Hepatocyte (in vitro differentiated cells): ENCODE results near the gene OLFM3. TPM values are rescaled to one million over a fixed set of nuclear protein-coding genes. Genes with fewer than 3 reads are reported as not detected.
A peak's percentile ranks its signal among the peaks of the same experiment; 100 is the strongest.

Source experiments
- DNase-seq: peaks from one replicate; pipeline ENCODE4 v3.0.0-alpha.2; 2016; ENCODE audit warnings: low spot score
- H2AFZ ChIP-seq: fragments of 200-600 bp; sonication (generic); 2 replicates; pipeline ENCODE4 v1.6.0; 2016; ENCODE audit warnings: antibody characterized with exemption, mild to moderate bottlenecking
- H3K27ac ChIP-seq: fragments of 200-600 bp; sonication (generic); 2 replicates; pipeline ENCODE4 v1.5.1; 2016; ENCODE audit warnings: mild to moderate bottlenecking
- H3K27me3 ChIP-seq: fragments of 200-600 bp; sonication (generic); 2 replicates; pipeline ENCODE4 v1.6.1; 2016
- H3K36me3 ChIP-seq: fragments of 200-600 bp; sonication (generic); replicated peaks from 2 replicates; pipeline ENCODE4 v1.5.1; 2016; ENCODE audit warnings: low read depth; ENCODE audit not compliant: insufficient read depth
- H3K4me1 ChIP-seq: fragments of 200-600 bp; sonication (generic); 2 replicates; pipeline ENCODE4 v1.5.1; 2016; ENCODE audit warnings: mild to moderate bottlenecking, moderate library complexity; ENCODE audit not compliant: insufficient read depth
- H3K4me2 ChIP-seq: fragments of 200-600 bp; sonication (generic); 2 replicates; pipeline ENCODE4 v1.6.0; 2016
- H3K4me3 ChIP-seq: fragments of 200-600 bp; sonication (generic); 2 replicates; pipeline ENCODE4 v1.5.1; 2016; ENCODE audit warnings: mild to moderate bottlenecking
- H3K79me2 ChIP-seq: fragments of 200-600 bp; sonication (generic); 2 replicates; pipeline ENCODE4 v1.6.0; 2017; ENCODE audit warnings: mild to moderate bottlenecking
- H3K9me2 ChIP-seq: fragments of 200-600 bp; sonication (generic); replicated peaks from 2 replicates; pipeline ENCODE4 v1.6.0; 2017; ENCODE audit warnings: mild to moderate bottlenecking; ENCODE audit not compliant: insufficient read depth
- H3K9me3 ChIP-seq: fragments of 200-600 bp; sonication (generic); 2 replicates; pipeline ENCODE4 v1.5.1; 2016; ENCODE audit warnings: low read depth, mild to moderate bottlenecking
- H4K20me1 ChIP-seq: fragments of 200-600 bp; sonication (generic); 2 replicates; pipeline ENCODE4 v1.6.0; 2016; ENCODE audit warnings: mild to moderate bottlenecking; ENCODE audit not compliant: insufficient read depth, poor library complexity, severe bottlenecking
- EZH2 ChIP-seq: fragments of 200-600 bp; sonication (generic); IDR thresholded peaks from 2 replicates; pipeline ENCODE4 v1.6.1; 2016; ENCODE audit warnings: antibody characterized with exemption, mild to moderate bottlenecking, borderline replicate concordance
- EZH2phosphoT487 ChIP-seq: fragments of 200-600 bp; sonication (generic); IDR thresholded peaks from one replicate; pipeline ENCODE4 v1.6.1; 2018; ENCODE audit warnings: antibody characterized with exemption, mild to moderate bottlenecking, low read depth, moderate library complexity; ENCODE audit not compliant: unreplicated experiment, severe bottlenecking
- WGBS: methylation state at CpG from one replicate; pipeline ENCODE4 v1.1.6; 2016; ENCODE audit warnings: low lambda C conversion rate; ENCODE audit errors: missing lambda C conversion rate; 5-methylcytosine and 5-hydroxymethylcytosine counted together
- polyA plus RNA-seq: library from polyadenylated mRNA; unstranded; fragments of >200 nt; fragmentation: Nextera tagmentation; extraction: Ambion mirVana; gene quantifications from 2 replicates; pipeline ENCODE4 v1.2.1, GENCODE V29; 2016
- total RNA-seq: library from RNA; depleted of rRNA; stranded (reverse); fragments of >200 nt; gene quantifications from 2 replicates; pipeline ENCODE4 v1.2.3, GENCODE V29; 2014
- TF ChIP-seq, protein P1 (sequence below): fragments of 200-600 bp; sonication (generic); IDR thresholded peaks from 2 replicates; pipeline ENCODE4 v1.5.1; 2016; ENCODE audit warnings: antibody characterized with exemption, mild to moderate bottlenecking; ENCODE audit not compliant: poor library complexity

OLFM3 gene
- 6.2 TPM in 2 replicates for total RNA-seq
- 1.5 and 2.7 TPM in 2 replicates for polyA plus RNA-seq

DNA sequence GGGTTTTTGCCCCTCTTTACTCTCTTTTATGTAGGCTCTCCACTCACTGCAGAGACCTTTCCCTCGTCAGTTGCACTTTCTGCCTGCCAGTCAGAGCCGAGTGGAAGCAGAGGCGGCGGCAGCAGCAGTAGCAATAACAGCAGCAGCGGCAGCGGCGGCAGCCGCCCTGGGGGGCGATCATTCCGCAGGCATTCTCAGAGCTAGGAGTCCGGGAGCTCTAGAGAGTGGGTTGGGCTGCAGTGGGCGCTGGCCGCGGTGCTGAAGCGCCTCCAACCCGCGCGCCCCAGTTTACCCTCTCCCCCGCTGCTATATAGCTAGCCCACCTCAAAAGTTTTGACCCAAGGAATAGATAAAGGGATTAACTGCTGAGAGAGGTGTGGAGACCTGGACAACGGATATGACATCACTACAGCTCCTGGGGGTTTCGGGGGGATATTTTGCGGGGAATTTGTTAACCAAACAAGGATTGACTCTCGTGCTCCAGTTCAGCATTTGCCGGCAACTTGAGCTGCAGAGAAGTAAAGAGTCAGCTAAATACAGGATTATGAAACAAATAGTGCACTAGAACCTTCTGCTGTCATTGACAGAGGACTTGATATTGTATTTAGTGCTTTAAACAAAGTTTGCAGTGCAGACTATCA, at the start of gene OLFM3:
Gene OLFM3 (minus strand): TSS at position 102 of the 641 bp plus-strand sequence.
- Histone ChIP-seq H3K36me3 (no peaks in the 10 kb centered on the region), H3K79me2 (no peaks in the 10 kb centered on the region), H3K9me3 (no peaks in the 10 kb centered on the region), H4K20me1 (no peaks in the 10 kb centered on the region), H3K27me3 (peaks cover 15% of the 10 kb centered on the region), H2AFZ (no peak within 1 kb of the TSS), H3K27ac (no peak within 1 kb of the TSS), H3K4me1 (no peaks in the 10 kb centered on the region), H3K4me3 (peak within 1 kb of the TSS; percentile 18), H3K9me2 (no peaks in the 10 kb centered on the region), H3K4me2 (peak within 1 kb of the TSS; percentile 77)
- TF ChIP-seq EZH2phosphoT487: no peak
- TF ChIP-seq, protein P1, sequence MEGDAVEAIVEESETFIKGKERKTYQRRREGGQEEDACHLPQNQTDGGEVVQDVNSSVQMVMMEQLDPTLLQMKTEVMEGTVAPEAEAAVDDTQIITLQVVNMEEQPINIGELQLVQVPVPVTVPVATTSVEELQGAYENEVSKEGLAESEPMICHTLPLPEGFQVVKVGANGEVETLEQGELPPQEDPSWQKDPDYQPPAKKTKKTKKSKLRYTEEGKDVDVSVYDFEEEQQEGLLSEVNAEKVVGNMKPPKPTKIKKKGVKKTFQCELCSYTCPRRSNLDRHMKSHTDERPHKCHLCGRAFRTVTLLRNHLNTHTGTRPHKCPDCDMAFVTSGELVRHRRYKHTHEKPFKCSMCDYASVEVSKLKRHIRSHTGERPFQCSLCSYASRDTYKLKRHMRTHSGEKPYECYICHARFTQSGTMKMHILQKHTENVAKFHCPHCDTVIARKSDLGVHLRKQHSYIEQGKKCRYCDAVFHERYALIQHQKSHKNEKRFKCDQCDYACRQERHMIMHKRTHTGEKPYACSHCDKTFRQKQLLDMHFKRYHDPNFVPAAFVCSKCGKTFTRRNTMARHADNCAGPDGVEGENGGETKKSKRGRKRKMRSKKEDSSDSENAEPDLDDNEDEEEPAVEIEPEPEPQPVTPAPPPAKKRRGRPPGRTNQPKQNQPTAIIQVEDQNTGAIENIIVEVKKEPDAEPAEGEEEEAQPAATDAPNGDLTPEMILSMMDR: no peak
- TF ChIP-seq EZH2: no peak
- 2% methylated on average over 24 of the region's 24 CpGs for WGBS
- DNase-seq: peak; percentile 82

DNA sequence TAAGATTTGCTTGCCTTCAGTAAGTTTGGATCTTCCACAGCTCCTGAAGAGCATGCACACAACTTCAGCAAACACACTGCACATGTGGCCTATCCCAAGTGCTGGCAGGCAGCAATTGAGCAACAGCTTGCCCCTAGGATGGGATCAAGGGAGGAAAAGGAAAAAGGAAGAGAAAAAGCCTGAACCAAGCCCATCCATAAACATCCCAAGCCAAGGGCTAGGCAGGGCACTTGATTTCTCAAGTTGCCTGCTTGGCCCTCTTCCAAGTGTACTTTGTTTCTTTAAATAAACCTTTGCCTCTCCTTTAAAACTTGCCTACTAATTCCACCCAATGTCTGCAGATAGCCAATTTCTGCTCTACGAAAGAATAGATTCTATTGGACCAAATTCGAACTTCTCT, 49.0 kb upstream of the OLFM3 start:
- Histone ChIP-seq H3K27ac (no peak overlapping the region), H3K9me3 (no peaks in the 10 kb centered on the region), H2AFZ (no peak overlapping the region), H3K9me2 (no peaks in the 10 kb centered on the region), H3K4me3 (no peak overlapping the region), H3K36me3 (no peaks in the 10 kb centered on the region), H3K27me3 (no peaks in the 10 kb centered on the region), H3K4me1 (no peaks in the 10 kb centered on the region), H3K79me2 (no peaks in the 10 kb centered on the region), H3K4me2 (no peak overlapping the region), H4K20me1 (no peaks in the 10 kb centered on the region)
- 84% methylated on average over 2 of the region's 2 CpGs for WGBS
- TF ChIP-seq, protein P1: no peak
- TF ChIP-seq EZH2: no peak
- no peak for TF ChIP-seq EZH2phosphoT487
- peak; percentile 46 for DNase-seq

DNA sequence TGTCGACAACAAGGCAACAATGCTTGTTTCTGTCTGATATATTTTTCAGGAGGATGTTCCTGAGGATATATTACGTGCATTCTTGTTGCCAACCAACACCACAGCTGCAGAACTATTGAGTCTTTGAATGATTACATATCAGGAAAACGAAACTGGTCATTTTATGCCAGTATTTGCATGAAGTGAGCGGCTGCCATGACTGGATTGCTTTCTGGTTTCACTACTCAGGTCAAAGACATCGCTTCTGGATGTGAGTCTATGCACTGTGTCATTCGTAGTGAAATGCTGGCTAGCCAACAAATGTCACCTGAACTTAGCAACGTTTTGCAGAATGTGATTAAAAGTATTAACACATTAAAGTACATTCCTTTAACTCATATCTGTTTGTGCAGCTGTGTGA, 35.8 kb upstream of the OLFM3 start:
- Histone ChIP-seq H3K4me2 (no peak overlapping the region), H2AFZ (no peak overlapping the region), H3K4me1 (no peaks in the 10 kb centered on the region), H3K27ac (no peak overlapping the region), H3K79me2 (no peaks in the 10 kb centered on the region), H4K20me1 (no peaks in the 10 kb centered on the region), H3K27me3 (no peaks in the 10 kb centered on the region), H3K36me3 (no peaks in the 10 kb centered on the region), H3K4me3 (no peak overlapping the region), H3K9me3 (no peaks in the 10 kb centered on the region), H3K9me2 (no peaks in the 10 kb centered on the region)
- 80% methylated on average over 7 of the region's 7 CpGs for WGBS
- TF ChIP-seq EZH2 (no peak), EZH2phosphoT487 (no peak)
- TF ChIP-seq, protein P1: no peak
- DNase-seq: no peak
